HG02981 (cell line): ENCODE measurements around the gene TFF2.

Experiments
- ATAC-seq: cut with Tn5 transposase; IDR thresholded peaks from one replicate; pipeline ENCODE4 v1.9.1; 2021; ENCODE audit warnings: mild to moderate bottlenecking, moderate library complexity; ENCODE audit not compliant: unreplicated experiment

Gene TFF2

DNA sequence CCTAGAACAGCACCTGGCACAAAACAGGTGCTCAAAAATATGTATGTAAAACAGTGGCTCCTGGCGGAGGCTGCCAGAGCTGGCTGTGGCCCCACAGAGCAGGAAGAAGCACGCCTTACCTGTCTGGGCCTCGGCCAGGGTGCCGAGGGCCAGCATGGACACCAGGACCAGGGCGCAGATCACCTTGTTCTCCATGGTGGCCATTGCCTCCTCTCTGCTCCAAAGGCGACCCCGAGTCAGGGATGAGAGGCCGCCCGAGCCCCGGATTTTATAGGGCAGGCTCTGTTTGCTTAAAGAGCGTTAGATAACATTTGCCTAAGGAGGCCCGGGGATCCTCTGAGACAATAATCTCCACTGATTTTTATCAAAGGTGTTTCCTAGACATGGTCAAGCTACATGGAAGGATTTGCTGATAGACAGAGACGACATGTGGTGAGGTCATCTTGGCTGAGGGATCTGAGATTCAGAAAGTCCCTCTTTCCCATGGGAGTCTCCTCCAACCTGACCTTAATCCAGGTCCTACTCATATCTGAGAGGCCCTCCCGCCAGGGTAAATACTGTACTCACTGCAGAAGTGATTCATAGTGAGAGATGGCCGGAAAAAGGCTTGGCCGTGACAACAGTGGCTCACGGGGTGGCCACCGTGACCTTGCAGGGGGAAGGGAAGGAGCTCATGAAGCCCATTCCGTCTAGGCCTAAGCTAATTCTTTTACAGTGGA lies 15.7 kb upstream of the TFF2 start, which contains the start of gene TFF1:
Gene TFF1, minus strand, starts transcription at position 244 of the 719 bp plus-strand sequence. Its CDS starts 40 bp downstream, at position 204.
- no peak for ATAC-seq

GRCh38 chr21:42365770-42366169 lies 15.0 kb upstream of the TFF2 start:
- ATAC-seq = no peak

DNA sequence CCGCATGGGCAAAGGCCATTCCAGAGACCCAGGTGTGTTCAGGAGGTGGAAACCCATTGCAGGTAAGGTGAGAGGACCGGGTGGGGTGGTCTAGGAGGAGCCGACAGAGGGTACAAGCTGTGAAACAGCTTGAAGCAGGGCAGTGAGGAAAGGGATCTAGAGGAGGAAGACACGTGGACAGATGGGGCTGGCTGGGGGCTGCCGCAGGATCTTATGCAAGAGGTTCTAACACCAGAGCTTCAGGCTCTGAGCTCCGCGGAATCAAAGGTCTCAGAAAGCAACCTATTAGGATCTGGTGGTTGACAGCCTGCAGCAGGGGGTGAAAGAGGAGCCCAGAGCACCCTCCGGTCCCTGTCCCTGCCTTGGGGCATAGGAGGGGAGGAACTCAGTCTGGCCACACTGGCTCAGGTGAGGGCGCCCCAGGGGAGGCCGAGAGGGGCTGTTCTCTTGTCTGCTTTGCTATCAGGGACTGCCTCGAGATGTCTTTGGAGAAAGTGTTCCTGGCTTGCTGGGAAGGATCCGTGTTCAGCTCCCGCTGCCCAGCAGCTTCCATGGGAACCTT lies 13.6 kb upstream of the TFF2 start:
- no peak for ATAC-seq

- ATAC-seq = no peak
Measured at GRCh38 chr21:42363312-42363711, 12.5 kb upstream of the TFF2 start.

DNA sequence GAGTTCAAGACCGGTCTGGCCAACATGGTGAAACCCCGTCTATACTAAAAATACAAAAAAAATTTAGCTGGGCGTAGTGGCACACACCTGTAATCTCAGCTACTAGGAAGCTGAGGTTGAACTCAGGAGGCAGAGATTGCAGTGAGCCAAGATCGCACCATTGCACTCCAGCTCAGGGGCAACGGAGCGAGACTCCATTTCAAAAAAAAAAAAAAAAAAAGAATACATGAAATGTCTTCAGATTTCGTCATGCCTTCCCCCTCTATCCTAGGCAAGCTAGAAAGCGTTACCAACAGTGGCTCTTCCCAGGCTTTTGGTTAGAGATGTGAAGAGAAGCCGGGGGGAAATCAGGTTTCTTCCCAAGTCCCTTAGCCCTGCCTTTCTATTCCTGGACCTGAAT lies 11.9 kb upstream of the TFF2 start:
- ATAC-seq = no peak

GRCh38 chr21:42362198-42362597 lies 11.4 kb upstream of the TFF2 start:
- ATAC-seq = no peak

- no peak for ATAC-seq
Measured at GRCh38 chr21:42361286-42361685, 10.5 kb upstream of the TFF2 start.

- no peak for ATAC-seq
Measured at GRCh38 chr21:42360317-42360716, 9.5 kb upstream of the TFF2 start.

DNA sequence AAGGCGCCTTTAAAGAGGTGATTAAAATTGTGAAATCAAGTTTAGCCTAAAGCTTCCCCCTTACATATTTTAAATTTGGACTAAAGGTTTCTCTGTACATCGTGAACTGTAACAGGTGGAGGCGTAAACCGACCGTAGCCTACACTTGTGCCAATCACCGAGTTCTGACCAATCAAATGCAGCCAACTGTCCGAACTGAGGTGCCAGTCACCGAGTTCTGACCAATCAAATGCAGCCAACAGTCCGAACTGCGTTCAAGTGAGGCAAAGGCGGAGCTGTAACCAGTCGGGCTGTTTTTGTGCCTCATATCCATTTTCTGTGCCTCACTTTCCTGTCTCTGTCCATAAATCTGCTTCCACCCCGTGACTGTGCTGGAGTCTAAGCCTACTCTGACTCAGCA lies 8.1 kb upstream of the TFF2 start:
- ATAC-seq = no peak

DNA sequence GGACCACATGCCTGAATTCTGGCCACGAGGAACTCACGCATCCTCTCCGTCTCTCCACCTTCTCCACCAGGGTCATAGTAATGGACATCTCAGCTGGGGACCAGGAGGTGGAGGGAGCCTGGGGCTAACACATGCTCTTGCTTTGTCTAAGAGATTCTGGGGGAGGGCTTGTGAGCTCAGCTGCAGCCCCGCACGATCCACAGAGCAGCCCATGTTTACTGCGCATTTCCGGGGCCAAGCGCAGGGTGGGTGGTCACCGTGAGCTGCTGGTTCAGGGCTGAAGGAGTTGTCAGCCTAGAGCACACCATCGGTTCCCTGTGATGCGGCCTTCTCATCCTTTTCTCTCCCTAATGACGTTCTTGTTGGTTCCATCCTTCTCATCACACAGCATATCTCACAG lies 7.5 kb upstream of the TFF2 start:
- no peak for ATAC-seq

DNA sequence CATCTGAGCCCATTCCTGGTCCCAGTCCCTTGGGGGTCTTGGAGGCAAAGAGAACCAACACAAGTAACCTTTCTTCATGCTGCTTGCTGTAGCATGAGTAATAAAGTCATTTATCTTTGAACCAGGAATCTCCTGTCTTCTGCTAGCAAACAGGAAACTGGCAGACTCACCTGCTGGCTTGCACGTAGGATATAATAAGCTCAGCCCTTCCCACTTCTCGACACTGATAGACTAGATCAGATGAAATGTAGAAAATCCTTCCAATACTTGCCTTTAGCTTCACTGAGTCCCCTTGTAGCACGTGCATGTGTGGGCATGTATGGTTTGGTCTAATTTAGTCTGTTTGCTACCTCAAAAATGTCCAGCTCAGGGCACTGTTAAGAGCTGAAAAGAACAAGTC lies 6.5 kb upstream of the TFF2 start:
- ATAC-seq = no peak

GRCh38 chr21:42356650-42357049 lies 5.9 kb upstream of the TFF2 start:
- no peak for ATAC-seq

DNA sequence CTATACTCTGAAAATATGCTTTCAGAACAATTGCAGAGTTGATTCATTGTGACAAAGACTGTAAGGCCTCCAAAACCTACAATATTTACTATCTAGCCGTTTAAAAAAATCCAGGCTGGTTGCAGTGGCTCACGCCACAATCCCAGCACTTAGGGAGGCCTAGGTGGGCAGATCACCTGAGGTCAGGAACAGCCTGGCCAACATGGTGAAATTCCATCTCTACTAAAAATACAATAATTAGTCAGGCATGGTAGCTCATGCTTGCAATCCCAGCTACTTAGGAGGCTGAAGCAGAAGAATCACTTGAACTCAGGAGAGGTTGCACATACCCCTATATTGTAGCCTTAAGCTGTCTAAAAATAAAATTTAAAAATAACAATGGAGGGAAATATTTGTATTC lies 5.3 kb upstream of the TFF2 start:
- ATAC-seq = no peak

DNA sequence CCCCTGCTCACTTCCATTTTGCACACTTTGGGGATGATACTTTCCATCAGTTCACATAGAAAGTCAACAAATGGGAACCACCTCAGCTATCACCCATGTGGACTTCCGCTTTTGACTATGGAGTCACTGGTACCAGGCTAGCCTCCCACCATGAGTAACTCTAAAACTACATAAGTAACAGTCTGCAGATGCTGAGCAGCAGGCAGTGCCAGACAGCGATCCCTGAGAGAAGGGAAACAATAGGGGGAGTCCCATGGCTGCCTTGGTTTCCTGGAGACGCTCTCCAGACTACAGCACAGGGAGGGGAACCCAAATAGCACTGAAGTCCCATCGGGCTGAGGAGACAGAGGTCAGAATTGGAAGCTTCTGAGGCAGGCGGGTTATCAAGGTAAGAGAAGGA lies 2.8 kb upstream of the TFF2 start:
- no peak for ATAC-seq

DNA sequence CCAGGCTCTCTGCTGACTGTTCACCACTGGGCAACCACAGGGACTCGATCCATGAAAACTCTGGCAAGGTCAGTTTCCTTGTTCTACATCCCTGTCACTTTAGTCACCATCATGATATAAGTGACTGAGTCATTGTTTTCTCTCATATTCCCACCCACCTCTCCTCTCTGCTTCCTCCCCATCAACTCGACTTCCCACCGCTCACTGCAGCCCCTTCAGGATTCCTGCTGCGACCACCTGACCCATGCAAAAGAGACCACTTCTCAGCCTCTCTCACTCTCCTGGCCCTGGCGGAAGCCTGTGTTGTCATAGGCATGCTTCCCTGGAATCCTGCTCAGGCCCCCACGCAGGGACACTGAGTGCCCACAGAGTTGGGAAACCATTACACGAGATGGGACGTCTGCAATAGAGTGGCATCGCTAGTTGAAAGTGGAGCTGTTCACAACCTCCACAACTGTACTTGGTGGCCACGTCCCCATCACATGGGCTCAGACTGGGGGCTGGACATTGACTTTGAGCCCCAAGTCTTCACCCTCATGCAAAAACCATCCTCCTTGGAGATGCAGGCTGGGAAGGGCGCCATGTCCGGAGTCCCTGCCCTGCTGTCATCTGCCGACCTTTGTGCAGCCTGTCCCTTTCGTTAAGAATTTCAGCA lies 1.8 kb upstream of the TFF2 start:
- ATAC-seq = no peak

DNA sequence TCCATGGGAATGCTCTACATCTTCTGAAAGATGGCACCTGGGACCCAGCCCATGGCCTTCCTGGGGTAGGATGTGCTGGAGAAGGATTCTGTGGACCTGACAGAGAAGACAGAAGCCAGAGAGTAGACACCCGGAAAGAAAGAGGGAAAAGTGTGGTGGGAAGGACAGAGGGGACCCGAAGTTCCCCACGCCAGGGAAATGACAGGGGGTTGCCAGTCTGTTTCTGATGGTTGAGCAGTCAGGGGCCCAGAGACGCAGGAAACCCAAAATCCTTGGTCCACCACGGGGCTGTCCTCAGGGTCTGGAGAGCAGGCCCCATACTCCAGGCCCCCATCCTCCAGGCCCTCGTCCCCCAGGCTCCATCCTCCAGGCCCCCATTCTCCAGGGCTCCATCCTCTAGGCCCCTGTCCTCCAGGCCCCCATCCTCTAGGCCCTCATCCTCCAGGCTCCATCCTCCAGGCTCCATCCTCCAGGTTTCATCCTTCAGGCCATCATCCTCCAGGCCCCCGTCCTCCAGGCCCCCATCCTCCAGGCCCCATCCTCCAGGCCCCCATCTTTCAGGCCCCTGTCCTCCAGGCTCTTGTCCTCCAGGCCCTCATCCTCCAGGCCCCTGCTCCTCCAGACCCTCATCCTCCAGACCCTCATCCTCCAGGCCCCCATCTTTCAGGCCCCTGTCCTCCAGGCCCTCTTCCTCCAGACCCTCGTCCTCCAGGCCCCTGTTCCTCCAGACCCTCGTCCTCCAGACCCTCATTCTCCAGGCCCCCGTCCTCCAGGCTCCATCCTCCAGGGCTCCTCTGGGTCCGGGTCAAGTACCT lies 1.0 kb upstream of the TFF2 start:
- no peak for ATAC-seq

DNA sequence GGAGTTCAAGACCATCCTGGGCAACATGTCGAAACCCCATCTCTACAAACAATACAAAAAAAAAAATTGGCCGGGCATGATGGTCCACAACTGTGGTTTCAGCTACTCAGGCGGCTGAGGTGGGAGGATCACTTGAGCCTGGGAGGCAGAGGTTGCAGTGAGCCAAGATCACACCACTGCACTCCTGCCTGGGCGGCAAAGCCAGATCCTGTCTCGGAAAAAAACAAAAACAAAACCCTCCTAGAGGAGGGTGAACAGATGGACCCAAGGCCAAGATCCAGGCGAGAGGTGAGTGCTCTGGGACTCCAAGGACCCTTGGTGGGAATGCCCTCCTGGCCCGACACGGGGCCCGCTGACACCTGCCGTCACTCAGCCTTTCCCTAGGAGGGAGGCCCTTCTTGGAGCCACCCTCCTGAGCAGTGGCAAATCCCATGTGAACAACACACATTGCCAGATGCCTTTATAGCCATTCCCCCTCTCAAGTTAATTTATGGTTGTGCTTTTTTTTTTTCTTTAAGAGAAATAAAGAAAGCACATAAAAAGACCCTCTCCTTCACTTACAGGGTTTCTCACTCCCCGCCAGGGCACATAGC lies 380 bp downstream of the TFF2 start:
- ATAC-seq = no peak

GRCh38 chr21:42349420-42350317 lies 1.1 kb downstream of the TFF2 start:
- ATAC-seq = no peak

- no peak for ATAC-seq
Measured at GRCh38 chr21:42348762-42349161, 2.0 kb downstream of the TFF2 start.
